SU-DHL-6 (cell line): Measurements from ENCODE around the gene MAB21L1.

ENCODE experiments used
- H2AFZ ChIP-seq: fragments of 200-600 bp; sonication (generic); 2 replicates; pipeline ENCODE4 v1.6.1; 2014; ENCODE audit warnings: low read depth, mild to moderate bottlenecking, moderate library complexity, mixed read lengths, antibody characterized with exemption, low read length; ENCODE audit not compliant: severe bottlenecking
- H3F3A ChIP-seq: fragments of 200-600 bp; shearing (Covaris generic); 2 replicates; pipeline ENCODE4 v1.6.0; 2016; ENCODE audit warnings: antibody characterized with exemption, mild to moderate bottlenecking; ENCODE audit not compliant: insufficient read depth
- H3K27ac ChIP-seq: fragments of 200-600 bp; sonication (generic); 2 replicates; pipeline ENCODE4 v1.5.1; 2016; ENCODE audit warnings: low read depth, mild to moderate bottlenecking, low read length, moderate library complexity, mixed read lengths
- H3K27me3 ChIP-seq: fragments of 200-600 bp; sonication (generic), shearing (Covaris generic); 2 replicates; pipeline ENCODE4 v1.6.0; 2014; ENCODE audit warnings: mild to moderate bottlenecking, low read length
- H3K36me3 ChIP-seq: fragments of 200-600 bp; sonication (generic); 2 replicates; pipeline ENCODE4 v1.6.1; 2014; ENCODE audit warnings: mild to moderate bottlenecking, low read length, mixed read lengths
- H3K4me2 ChIP-seq: fragments of 300-600, 200-600 bp; shearing (Covaris generic), sonication (generic); 2 replicates; pipeline ENCODE4 v1.6.0; 2014; ENCODE audit warnings: low read length, low read depth, mild to moderate bottlenecking; ENCODE audit not compliant: poor library complexity, severe bottlenecking
- H3K4me3 ChIP-seq: fragments of 200-600 bp; sonication (generic); 2 replicates; pipeline ENCODE4 v1.5.1; 2014; ENCODE audit warnings: antibody characterized with exemption, low read length, mild to moderate bottlenecking, mixed read lengths; ENCODE audit not compliant: insufficient read depth, poor library complexity, severe bottlenecking
- H3K79me2 ChIP-seq: fragments of 200-600 bp; sonication (generic); 2 replicates; pipeline ENCODE4 v1.6.1; 2014; ENCODE audit warnings: mild to moderate bottlenecking, low read length, moderate library complexity; ENCODE audit not compliant: insufficient read depth
- H3K9ac ChIP-seq: fragments of 200-600 bp; sonication (generic); 2 replicates; pipeline ENCODE4 v1.7.0; 2014; ENCODE audit warnings: mild to moderate bottlenecking, low read length
- H3K9me2 ChIP-seq: fragments of 200-600 bp; sonication (generic); replicated peaks from 2 replicates; pipeline ENCODE4 v1.6.1; 2014; ENCODE audit warnings: low read length; ENCODE audit not compliant: insufficient read depth
- H3K9me3 ChIP-seq: fragments of 200-600 bp; sonication (generic); 2 replicates; pipeline ENCODE4 v1.6.1; 2014; ENCODE audit warnings: low read length, mixed read lengths; ENCODE audit not compliant: insufficient read depth
- H4K20me1 ChIP-seq: fragments of 200-600 bp; sonication (generic); 2 replicates; pipeline ENCODE4 v1.6.1; 2014; ENCODE audit warnings: low read depth, mild to moderate bottlenecking, antibody characterized with exemption, low read length, moderate library complexity, mixed read lengths
- CTCF ChIP-seq: fragments of 200-600 bp; sonication (generic); IDR thresholded peaks from one replicate; pipeline ENCODE4 v1.5.1; 2017; ENCODE audit warnings: antibody characterized with exemption, mild to moderate bottlenecking, low read length, moderate library complexity; ENCODE audit not compliant: insufficient read depth, poor library complexity, severe bottlenecking
- EZH2phosphoT487 ChIP-seq: fragments of 200-600 bp; sonication (generic), shearing (Covaris generic); conservative IDR thresholded peaks from 2 replicates; pipeline ENCODE4 v1.6.1; 2018; ENCODE audit warnings: mild to moderate bottlenecking, antibody characterized with exemption, low read length, moderate library complexity, mixed read lengths

MAB21L1 gene

GRCh38 chr13:35471706-35472322, 4.7 kb downstream of the MAB21L1 start:
- H3K36me3 ChIP-seq = no peaks in the 10 kb centered on the region
- no peak overlapping the region for H3K27ac ChIP-seq
- H2AFZ ChIP-seq = no peak overlapping the region
- no peak overlapping the region for H3K9ac ChIP-seq
- no peaks in the 10 kb centered on the region for H3K9me3 ChIP-seq
- H3K9me2 ChIP-seq = no peaks in the 10 kb centered on the region
- H4K20me1 ChIP-seq = no peaks in the 10 kb centered on the region
- no peaks in the 10 kb centered on the region for H3K27me3 ChIP-seq
- TF ChIP-seq EZH2phosphoT487 = no peak
- TF ChIP-seq CTCF = no peak
- no peak overlapping the region for H3K4me3 ChIP-seq
- no peak overlapping the region for H3K4me2 ChIP-seq
- H3K79me2 ChIP-seq = peaks cover 13% of the 10 kb centered on the region; the same call in 1 of the 2 replicates
- peaks cover 4% of the 10 kb centered on the region; the same call in 1 of the 2 replicates for H3F3A ChIP-seq

GRCh38 chr13:35470671-35471661, 5.5 kb downstream of the MAB21L1 start:
- Histone ChIP-seq H3K79me2 (peaks cover 13% of the 10 kb centered on the region; the same call in 1 of the 2 replicates), H3K27ac (no peak overlapping the region), H3K9ac (no peak overlapping the region)

More at GRCh38 chr13:35470671-35471661, 5.5 kb downstream of the MAB21L1 start:
- Histone ChIP-seq H3K36me3 (no peaks in the 10 kb centered on the region), H3K9me3 (no peaks in the 10 kb centered on the region), H3K4me3 (no peak overlapping the region), H3F3A (peaks cover 4% of the 10 kb centered on the region; the same call in 1 of the 2 replicates), H3K4me2 (no peak overlapping the region), H3K27me3 (no peaks in the 10 kb centered on the region), H3K9me2 (no peaks in the 10 kb centered on the region), H2AFZ (no peak overlapping the region), H4K20me1 (no peaks in the 10 kb centered on the region)
- TF ChIP-seq EZH2phosphoT487 (no peak), CTCF (no peak)
